HPDE6-E6E7 (cell line): ENCODE data around the gene RPS21.

Experiments used
- DNase-seq: peaks from one replicate; pipeline ENCODE4 v3.0.0; 2011; ENCODE audit warnings: missing footprints; ENCODE audit errors: extremely low spot score

The RPS21 gene

DNA sequence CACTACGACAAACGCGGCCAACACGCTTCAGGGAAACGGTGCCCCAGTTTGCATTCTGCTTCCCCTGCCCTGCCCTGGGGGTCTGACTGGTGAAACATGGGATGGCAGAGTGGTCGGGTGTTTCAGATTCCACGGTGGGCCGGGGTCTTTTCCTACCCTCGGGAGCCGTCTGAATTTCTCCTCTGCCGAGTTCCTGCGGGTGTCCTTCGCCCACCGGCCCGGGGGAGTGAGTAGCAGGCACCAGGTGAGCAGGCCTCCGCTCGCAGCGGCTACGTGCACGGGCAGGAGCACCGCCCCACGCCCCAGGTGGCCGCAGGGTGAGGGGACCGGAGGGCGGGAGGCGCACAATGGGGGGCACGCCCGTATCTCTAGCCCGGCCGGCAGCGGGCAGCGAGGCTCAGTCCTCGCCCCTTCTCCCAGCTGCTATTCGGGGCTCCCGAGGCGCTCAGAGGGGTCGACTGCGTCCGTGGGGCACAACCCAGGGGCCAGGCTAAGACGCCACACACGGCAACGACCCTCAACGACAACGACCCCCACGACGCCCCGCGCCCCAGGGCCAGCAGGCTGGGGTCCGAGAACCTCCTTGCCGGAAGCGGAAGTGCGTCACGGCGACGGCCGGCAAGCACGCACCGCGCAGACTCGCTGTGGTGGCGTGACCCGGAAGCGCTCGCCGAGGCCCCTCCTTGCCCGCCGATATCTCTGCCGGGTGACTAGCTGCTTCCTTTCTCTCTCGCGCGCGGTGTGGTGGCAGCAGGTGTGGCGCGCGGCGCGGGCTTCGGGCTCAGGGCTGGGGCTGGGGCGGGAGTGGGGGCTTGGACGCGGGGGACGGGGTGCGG is at the start of gene RPS21:
TSS of gene RPS21 (plus strand) at position 721 of the 836 bp plus-strand sequence. CDS start 236 bp downstream, outside the sequence.
- peak; percentile 96 for DNase-seq

- DNase-seq: no peak
Measured at GRCh38 chr20:62337558-62338293, 49.2 kb upstream of the RPS21 start.

DNA sequence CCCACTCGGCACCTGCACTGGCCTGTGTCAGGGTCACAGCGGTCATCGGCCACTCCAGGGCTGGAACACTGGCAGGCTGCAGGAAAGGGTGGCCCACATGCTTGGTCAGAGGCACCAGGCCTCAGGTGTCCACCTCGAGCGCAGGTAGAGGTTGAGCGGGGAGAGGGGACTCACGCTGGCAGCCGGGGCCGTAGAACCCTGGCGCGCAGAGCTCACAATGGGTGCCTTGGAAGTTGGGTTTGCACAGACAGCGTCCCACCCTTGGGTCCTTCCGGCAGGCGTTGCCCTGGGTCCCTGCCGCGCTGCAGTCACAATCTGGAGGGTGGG is 48.6 kb upstream of the RPS21 start:
- no peak for DNase-seq

DNA sequence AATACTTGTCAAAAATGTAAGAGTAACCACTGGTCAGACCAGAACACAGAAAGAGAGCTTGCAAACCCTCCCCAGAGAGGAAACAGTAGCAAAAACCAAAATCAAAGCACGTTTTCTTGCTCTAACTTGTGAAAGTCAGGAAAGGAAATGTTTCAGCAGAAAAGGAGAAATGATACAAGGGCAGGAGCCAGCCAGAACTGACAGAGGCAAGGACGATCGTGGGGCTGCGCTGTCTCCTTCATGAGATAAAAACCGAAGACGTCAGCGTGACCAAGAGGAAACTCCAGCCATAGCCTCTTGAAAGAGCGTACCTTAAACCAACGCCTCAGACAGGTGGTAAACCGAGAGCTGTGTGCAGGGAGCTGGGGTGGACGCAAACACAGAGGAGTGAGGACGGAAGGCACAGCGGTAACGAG is 47.2 kb upstream of the RPS21 start:
- DNase-seq: no peak

GRCh38 chr20:62342910-62343309 is 44.0 kb upstream of the RPS21 start:
- no peak for DNase-seq

- DNase-seq: no peak
Measured at GRCh38 chr20:62344092-62344491, 42.8 kb upstream of the RPS21 start.

- DNase-seq: no peak
Measured at GRCh38 chr20:62344782-62345181, 42.1 kb upstream of the RPS21 start.

- DNase-seq: no peak
Measured at GRCh38 chr20:62345681-62346370, 41.1 kb upstream of the RPS21 start.

GRCh38 chr20:62346398-62347150 is 40.3 kb upstream of the RPS21 start:
- DNase-seq: no peak

DNA sequence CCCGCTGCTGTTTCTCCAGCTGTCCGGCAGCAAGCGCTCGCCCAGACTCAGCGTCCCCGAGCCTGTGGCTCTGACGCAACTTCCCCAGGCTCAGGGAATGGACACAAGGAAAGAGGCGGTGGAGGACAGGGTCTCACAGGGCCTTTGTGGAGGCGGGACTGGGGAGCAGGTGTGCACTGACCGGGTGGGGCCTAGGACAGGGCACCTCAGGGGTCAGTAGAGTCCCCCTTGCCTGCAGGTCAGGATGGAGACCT is 39.8 kb upstream of the RPS21 start:
- no peak for DNase-seq

DNA sequence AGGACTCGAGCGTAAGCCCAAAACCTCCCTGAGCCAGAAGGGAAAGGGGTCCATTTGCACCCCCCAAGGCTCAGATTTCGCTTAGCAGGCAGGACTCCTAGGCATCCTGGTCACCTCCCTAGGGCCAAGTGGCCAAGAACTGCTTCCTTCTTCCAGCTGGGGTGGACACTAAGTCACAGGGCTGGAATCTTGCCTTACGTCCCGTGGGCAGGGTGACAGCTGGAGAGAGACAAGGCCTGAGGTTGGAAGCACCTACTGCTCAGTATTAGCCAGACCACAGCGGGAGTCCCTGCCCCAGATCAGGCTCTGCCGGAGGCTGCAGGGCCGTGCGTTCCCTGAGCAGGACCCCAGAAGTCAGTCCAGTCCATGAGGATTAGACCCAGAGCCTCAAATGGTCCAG is 39.5 kb upstream of the RPS21 start:
- DNase-seq: no peak

DNA sequence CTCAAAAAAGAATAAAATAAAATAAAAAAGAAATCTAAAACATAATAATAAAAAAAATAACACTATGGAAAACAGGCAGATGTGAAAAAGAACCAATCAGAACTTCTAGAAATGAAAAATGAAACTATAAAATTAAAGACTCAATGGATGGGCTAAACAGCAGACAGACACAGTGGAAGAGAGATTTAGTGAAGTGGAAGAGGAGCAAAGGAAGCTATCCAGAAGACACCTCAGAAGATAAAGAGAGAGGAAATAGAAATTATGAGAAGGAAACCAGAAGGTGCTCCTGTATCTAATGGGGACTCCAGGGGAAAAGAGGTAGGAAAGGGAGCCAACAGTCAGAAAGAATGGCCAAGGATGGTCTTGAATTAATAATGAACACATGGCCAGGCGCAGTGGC is 38.3 kb upstream of the RPS21 start:
- DNase-seq: no peak

DNA sequence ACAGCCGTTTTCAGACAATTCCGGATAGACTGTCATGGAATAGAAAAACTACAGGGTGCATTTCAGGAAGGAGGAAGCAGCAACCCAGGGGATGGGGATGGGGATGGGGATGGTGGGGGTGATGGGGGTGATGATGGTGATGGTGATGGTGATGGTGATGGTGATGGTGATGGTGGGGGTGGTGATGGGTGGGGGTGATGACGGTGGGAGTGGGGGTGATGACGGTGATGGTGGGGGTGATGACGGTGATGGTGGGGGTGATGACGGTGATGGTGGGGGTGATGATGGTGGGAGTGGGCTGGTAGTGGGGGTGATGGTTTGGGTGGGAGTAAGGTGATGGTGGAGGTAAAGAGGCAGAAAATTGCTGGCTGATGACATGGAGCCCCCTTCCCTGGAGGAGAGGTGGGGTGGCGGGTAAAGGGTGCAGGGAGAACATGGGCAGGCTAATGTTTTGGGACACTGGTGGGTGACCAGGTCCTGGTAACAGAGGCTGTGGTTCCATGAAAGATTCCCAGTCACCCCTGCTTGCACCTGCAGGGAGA is 37.3 kb upstream of the RPS21 start:
- DNase-seq: no peak

DNA sequence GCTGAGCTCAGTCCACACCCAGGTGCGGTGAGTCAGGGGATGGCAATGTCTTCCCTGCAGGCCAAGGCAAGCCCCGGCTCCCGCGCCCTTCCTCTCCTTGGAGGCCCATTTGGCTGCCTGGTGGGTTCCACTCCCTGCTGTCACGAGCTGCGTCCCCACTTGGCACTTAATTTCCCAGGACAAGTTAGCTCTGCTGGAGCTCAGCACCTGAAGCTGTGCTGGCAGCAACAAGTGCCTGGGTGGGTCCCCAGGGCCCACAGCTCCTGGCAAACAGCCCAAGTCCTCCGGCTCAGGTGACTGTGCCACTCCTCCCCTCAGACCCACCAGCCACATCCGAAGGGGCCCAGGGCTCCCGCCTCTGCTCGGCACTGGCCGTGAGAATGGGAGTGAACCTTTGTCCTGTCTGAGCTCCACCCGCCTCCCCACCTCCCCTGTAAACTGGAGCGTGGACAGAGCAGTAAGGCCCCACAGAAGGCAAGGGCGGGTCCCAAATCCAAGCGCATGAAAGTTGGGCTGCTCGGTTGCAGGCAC is 36.7 kb upstream of the RPS21 start:
- peak; percentile 99 for DNase-seq

GRCh38 chr20:62350629-62351422 is 36.1 kb upstream of the RPS21 start:
- no peak for DNase-seq

DNA sequence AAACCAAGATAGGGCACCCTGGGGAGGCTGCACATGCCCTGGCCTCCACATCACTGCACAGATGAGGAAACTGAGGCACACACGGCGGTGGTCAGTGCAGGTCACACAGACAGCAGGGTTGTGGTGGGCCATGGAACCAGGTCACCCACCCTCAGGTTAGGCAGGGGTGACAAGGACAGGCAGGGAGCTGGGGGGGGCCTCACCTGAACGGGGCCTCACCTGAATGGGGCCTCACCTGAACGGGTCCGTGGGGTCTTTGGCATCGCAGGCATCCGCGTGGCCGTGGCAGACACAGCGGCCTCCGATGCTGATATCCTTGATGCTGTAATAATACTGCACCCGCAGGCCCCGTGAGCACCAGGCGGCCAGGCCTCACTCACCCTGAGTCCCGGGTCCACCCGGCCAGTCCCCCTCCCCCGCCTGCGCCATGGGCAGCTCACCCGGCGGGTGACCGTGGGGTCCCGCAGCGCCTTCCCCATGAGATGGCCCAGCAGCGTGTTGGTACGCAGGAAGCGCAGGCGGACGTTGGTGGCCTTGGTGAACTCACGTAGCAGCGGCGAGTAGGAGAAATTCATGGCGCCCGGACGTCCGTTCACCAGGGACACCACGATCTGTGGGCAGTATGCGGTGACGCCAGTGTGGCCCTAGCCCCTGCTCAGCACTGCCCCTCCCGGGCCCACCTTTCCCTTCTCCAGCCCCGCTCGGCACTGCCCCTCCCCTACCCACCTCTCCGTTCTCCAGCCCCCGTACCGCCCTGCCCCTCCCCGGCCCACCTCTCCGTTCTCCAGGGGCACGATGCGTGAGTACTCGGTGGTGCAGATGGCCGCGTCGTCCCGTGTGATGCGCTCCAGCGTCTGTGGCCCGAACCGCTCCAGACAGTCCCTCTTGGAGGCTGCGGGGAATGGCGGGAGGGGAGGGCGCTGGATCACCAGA is 35.2 kb upstream of the RPS21 start:
- DNase-seq: no peak

GRCh38 chr20:62352402-62353288 is 34.3 kb upstream of the RPS21 start:
- DNase-seq: no peak

DNA sequence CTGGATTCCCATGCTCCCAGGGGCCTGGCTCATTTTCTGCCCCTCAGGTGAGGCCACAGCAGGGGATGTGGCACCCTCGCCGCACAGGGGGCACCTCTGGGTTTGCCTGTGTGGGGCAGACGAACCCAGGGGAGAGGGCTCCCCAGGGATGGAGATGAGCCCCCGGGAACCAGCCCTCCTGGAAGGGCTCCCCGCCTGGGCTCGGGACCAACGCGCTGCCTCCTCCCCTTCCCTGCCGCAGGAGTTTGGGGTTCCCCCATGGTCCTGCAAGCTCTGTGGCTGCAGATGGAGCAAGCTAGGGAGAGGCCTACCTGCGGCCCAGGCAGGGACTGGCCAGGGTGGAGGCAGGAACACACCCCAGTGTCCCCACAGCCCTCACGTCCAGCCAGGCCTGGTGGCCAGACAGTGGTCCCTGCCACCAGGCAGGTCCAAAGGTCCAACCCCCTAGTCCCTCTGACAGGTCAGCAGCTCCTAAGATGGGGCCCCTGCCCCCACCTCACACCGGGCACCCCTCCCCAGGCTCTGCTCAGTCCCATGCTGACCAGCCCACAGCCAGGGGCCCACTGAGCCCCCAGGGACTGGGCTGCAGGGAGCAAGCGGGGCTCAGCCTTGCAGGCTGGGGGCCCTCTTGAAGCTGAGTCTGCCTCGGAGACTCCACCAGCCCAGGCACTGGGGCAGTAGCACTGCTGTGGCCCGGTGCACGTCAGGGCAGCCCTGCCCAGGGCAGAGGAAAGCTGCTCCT is 33.4 kb upstream of the RPS21 start:
- no peak for DNase-seq
